Stimulated activated CD4-positive, alpha-beta T cell treated with anti-CD3 and anti-CD28 coated beads, Interleukin-4, amount 100 ng/mL, for 4 hours (primary cell): Measurements from ENCODE around the gene C6orf15.

Experiments used
- DNase-seq, 2 experiments: peaks; one replicate each; pipeline ENCODE4 v3.0.0-alpha.2; 2020

C6orf15 gene

DNA sequence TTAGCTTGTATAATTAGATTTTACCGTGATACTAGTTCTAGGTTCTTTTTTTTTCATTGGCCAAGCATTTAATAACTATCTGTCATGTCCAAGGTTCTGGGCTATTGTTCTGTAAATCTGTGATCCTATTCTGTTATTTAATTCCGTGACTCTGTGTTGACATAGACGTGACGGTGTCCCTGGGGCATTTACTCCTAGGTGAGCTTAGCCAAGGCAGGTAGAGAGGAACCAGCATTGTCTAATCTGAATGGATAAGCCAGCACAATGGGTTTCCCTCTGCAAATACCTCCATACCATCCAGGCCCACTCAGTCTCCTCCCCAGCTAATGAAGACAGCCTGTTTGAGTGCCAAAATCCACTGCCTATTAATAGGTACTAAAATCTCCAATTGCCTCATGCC is 16.8 kb upstream of the C6orf15 start:
- no peak for DNase-seq

DNA sequence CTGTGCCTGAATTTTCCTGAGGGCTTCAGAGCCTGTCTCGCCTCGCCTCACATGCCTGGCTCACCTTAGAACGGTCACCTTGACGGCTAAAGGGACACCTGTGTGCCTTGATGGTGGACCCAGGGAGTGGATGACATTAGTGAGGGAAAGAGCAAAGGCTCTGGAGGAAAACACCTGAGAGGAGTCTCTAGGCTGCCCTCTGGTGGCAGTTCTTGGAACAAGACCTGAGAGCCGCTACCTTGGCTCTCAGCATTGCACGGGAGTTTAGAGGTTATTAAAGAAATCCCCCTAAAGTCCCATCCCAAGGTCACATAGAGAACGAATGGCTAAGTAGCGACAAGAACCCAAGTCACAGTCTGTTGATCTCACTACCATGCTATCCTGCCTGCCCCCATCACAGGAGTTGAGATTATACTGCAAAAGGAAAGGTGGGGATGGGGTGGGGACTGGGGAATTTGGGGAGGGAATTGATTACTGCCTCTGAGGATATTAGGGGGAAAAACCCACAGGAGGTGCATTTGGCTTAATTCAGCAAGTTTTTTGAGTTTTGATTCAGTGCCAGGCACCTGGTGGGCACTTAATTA is 15.8 kb upstream of the C6orf15 start:
- DNase-seq = peak; percentile 53 to 69

DNA sequence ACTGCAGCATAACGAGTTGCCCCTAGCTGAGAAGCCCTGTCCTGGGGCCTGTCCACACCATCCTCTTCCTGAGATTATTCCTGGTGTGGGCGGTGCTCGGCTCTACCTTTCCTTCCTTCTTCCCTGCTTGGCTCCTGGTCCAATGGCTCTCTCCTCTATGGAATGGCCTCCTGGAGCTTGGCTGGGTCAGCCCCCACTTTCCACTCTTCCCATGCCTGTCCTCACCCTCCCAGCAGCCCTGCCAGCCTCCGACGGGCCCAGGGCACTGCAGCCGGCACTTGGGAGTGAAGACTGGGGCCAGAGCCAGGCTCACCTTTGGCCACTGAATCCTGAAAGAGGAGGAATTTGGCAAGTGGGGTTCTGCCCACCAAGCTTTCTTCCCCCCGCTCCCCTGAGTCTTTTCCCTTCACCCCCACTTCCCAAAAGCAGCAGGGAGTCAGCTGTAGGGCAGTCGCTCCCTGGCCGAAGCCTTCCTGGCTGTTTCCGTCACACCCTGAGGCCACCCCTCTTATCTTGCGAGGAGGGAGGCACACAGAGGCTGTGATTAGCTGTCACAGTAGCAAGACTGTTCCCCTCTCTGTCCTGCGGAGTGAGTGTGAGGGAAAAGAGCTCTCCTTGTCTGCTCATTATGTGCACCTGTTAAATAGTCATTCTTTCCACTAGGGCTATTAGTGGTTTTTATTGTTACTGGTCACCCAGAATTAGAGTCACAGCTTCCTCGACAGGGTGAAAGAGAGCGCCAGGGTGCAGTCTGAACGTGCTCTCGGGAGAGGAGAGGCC is 14.2 kb upstream of the C6orf15 start:
- no peak for DNase-seq

DNA sequence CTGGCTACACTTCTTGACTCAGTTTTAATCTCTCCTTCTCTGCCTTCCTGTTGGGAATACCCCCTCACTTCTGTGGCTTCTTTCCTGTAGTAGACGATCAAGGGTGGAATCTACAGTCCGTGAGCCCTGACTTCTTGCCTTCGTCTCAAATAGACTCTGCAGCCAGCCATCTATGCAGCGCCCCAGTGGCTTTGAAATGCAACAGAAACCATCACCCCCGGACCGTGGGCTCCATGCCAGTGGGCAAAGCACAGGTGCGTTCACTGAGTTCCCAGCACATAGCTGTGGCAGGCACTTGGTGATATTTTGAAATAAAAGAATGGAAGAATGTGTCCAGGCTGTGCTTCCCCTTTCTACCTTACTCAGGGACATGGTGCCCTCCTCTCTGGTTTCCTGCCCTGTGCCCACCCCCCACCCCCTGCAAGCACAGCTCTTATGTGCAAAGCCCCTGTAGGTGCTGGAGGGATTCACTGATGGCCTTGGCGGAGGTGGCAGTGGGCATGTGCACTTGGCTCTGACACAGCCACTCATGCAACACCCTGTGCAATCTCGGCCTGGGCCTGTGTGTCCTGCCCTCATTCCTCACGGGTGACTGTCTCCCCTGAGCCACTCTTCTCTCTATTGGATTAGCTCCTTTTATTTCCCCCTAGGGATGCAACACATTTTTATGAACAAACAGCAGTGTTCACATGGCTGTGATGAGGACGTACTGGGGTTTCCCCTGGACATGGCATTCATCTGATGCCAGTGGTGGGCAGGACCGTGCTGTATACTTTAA is 13.4 kb upstream of the C6orf15 start:
- DNase-seq = no peak

DNA sequence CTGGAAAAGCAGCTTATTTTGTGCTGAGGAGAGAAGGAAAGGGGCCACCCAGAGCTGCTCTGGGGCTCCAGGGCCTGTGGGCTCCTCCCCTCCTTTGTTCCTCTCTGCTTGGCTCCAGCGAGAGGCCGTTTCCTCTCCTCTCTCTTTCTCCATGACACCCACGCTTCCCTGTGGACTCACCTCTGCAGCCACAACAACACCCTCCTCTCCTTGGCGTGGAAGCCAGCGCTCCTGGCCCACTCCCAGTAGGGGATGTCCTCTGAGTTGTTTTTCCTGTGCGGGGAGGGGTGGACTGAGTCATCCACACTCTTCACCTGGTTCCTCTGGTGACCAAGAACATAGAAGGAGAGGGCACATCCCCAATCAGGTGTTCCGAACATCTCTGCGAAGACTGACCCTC is 12.8 kb upstream of the C6orf15 start:
- no peak for DNase-seq

DNA sequence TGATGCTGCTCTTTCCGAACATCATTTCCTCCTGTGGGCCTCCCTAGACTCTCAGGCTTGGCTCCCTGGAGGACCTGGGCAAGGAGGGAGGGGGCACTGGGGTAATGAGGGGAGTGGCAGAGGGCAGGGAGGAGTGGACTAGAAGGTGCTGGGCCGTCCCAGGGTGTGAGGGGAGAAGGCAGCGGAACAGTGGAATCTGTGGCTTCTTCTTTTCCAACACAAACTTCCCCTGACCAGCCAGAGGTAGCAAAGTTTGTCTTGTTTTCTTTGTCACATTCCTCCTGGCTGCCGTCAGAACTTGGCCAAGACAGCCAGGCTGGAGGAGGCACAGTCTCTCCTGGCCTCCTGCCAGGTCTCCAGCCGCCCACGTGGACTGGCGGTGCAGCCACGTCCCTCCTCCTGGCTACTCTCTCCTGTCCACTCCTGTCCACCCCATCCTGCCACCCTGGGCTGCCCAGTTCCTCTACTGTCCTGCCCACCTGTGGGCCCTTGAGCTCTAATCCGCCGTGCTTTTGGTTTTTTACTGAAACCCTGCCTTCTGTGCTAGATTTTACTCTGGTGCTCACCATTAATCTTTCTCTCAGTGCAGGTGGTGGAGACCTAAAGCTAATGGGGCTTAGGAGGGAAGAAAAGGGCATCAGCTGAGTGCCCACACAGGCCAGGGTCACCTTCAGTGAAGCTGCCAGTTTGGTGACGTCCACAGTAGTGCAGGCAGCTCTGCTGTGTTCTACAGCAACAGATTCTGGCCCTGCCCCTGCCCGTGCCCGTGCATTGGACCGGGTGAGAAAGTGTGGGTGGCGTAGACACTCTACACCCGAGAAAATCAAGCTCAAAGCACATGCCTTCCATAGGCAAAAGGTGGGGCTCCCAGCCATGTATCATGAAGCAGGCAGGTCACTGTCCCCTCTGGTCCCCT is 10.7 kb upstream of the C6orf15 start:
- DNase-seq = no peak

DNA sequence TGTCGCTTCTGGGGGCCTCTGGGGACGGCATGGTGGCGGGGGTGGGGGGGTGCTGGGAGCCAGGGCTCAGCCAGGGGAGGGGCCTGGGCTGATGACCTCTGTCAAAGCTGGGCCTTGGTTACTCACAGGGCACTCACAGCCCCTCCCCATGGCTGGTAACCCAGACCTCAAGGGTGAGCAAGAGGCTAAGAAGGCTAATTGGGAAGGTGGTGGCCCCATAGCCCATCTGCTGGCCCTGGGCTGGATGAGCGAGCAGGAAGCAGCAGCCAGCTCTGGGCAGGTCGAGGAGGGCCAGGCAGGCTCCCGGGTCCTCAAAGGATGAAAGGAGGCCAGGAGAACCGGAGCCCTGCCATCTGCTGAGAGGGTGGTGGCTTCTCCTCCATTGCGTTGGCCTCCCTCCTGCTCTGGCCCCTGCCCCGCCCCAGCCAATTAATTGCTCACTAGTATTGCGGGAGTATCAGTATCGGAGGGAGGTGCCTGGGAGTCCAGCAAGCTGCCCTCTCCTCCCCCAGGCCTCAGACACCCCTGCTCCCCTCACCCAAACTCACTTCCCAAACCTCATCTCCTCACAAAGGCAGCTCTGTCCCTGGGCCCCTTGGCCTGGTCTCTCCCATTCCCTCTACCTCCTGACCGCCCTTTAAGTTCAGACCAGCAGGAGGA is 8.9 kb upstream of the C6orf15 start:
- no peak for DNase-seq

DNA sequence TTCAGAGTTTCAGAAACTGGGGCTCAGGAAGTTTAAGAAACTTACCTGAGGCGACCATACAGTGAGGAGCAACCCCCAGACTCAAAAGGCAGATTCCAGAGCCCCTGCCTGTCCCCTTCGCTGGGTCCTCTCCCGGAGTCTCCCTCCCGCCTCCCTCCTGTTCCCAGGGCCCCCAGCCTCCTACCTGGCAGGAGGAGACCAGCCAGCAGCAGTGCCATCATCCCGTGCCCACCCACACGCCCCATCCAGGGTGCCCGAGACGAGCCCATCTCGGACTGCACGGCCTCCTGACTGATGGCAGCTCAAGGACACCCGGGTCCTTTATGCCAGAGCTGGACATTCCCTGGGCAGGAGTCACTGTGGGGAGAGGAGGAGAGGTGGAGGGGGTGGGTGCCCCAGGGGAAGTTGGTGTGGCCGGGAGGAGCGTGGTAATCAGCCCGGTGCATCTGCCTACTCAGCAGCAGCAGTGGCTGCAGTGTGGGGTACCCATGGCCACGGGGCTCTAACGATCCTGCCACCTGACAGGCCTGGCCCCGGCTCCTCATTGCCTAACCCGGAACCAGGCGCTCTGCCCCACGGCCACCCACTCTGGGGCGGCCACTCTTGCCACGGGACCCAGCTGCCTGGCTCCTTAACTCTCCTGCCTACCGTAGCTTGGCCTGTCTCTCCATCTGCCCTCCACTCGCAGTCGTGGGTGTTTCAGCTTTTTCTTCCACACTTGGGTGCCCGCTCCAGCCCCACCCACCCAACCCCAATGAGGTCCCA is 8.0 kb upstream of the C6orf15 start, which contains the start of gene CDSN:
Gene CDSN (minus strand): TSS at position 296 of the 765 bp plus-strand sequence. CDS start 27 bp downstream, at position 269.
- no peak for DNase-seq

DNA sequence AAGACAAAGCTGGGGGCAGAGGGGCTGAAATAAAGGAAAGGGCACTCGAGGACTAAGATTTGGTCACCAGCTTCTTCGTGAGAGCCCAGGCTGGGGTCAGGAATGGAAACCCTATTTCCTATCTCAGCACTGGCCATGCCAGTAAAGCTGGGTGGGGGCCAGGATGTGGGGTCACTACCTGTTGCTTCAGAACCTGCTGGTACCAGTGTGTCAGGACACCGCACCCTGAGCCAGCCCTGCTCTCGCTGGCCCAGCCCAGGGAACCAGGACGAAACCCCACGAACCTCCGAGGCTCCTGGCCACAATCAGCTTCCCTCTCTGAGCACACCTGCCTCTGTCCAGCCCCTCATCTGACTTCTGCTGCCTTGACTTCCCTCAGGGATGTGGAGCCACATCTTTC is 5.8 kb upstream of the C6orf15 start:
- DNase-seq = no peak

DNA sequence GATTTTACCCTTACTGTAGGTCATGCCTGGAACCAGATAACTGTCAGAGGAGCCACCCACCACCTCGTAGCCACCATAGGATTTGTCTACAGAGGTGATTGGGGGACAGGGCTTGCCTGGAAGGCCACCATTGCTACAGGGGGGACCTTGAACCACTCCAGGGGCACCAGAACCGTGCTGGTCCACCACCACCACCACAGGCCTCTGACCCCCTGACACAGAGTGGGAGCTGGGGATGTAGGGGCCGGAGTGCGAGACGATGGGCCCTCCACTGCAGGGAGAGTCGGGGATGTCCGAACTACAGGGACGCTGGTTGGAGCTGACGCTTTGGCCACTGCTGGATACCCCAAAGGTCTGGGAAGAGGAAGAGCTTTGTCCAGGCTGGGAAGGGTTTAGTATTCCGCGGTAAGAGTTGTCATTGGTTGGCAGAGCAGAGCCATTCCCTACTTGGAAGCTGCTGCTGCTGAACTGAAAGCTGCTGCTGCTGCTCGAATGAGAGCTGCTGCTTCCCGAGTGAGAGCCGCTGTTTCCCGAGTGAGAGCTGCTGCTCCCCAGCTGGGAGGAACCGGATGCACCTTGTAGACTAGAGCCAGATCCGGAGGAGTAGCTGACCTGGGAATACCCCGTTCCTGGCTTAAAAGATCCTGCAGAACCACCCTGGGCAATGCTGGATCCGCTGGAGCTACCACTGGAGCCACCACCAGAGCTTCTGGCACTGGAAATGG is 4.4 kb upstream of the C6orf15 start:
- no peak for DNase-seq

DNA sequence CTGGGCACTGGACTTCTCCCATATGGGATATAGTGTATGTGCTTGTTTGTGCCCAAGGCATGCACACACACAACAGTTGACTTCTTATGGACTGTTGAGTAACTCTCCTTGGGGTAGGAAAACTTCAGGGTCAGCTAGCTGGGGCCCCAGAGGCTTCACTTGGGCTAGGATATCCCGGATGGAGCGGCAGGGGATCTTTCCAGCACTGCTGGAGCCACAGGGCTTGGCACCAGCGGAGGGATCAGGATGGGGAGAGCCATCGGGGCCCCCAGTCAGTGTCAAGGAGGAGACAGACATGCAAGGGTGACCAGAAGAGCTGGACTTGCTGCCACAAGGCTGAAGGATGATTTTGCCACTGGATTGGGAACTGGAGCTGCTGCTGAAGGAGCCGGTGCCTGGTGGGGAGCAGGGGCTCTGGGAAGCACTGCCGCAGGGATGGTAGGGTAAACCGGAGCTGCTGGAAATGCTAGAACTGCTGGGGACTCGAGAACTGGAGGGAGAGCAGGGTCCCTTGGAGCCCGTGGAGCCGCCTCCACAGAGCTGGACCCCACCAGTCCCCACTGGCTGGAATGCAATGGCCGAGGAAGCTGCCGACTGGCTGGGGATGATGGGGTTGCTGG is 3.7 kb upstream of the C6orf15 start:
- no peak for DNase-seq

DNA sequence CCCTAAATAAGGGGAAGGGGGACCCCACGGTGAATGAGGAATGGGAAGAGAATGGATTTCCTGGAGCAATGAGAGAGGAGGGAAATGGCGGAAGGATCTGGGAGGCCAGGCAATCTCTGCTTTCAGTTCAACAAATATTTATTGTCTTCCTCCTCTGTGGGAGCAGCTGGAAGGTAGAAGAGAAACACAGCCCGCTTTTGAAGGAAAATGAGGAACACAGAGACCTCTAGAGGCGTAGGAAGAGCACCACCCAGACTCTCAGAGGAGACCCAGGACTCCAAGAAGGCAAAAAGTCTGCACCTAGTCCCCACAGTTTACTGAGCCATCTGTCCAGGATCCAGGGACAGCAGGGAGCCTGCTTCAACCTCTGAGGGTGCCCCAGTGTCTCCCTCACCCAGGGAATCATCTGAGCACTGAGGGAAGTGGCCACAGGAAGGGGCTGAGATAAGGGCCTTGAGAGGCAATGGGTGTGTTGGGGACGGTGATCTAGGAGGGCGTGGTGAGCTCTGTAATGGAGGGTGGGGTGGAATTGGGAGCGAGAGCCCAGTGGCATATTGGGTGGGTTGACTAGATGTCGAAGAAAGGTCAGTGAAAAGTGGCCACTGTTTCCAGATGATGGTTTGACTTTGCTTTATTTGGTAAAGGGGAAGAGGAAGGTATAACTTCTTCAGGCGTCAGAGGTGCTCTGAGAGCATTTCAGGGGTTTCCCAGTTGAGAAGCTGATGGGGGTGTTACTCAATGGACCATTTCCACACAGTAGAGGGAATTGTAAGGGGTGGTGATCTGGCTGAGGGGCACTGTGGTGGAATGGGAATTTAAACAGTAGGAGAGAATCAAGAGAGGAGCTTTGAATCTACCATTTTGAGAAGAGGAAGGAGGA is 2.8 kb upstream of the C6orf15 start:
- no peak for DNase-seq

DNA sequence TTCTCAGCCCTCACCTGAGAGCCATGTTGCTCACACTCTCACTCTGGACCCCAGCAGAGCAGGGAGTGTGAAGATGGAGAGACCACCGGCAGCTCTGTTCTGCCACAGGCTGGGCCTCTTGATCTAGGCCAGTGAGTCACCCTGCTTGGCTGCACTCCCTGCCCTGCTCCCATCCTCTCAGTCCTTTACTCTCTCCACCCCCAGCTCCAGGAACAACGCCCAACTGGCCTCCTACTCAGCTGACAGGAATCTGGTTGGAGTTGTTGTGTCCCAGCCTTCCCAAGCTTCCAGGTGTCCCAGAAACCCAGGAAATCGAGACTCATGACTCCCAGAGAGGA is 2.1 kb upstream of the C6orf15 start, which contains the start of gene PSORS1C1:
Gene PSORS1C1 (plus strand): TSS at position 260 of the 338 bp plus-strand sequence. CDS start 14,833 bp downstream, outside the sequence.
- DNase-seq = no peak

DNA sequence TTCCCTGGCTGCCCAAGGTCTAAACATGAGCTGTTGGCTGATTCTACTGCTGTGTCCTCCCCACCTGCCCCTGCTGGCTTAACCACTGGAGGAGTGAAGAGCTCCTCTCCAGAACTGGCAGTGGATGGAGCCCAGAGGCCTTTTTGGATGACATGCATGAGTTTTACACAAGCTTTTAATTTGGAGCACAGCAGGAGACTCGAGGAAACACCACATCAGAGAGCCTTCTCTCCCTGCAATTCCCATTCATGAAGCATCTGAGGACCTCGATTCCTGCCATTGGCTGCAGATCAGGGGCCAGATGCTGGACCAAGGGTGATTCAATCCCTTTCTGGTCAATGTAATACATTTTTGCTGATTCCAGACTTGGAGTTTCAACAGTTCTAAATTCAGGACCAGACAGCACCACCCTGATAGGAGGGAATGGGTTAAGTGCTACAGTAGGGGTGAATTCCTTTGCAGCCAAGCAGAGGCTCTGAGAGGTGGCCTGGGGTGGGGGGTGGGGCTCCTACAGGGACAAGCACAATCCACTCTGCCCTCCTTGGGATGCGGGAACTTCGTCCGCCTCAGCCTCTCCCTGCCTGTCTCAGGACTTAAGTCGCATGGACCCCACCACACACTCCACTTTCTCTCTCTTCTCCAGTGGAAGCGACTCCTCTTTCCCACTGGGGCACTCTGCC is 1.6 kb upstream of the C6orf15 start:
- no peak for DNase-seq

DNA sequence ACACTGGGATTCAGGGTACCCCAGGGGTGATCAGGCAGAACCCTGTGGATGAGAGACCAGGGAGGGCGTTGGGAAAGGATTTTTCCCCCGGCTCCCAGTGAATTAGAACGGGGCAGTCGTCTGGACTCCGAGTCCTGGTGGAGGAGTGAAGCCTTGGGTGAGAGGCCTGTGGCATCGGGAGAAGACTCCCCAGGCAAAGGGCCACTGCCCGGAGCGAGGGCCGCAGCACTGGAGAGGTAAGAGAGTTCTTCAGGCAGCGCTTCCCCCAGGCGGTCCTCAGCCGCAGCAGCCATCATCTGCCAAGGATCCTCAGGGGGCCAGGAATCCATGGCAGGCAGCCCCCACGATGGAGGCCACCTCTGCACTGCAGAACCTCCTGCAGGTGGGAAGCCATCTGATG is 663 bp downstream of the C6orf15 start:
- no peak for DNase-seq

DNA sequence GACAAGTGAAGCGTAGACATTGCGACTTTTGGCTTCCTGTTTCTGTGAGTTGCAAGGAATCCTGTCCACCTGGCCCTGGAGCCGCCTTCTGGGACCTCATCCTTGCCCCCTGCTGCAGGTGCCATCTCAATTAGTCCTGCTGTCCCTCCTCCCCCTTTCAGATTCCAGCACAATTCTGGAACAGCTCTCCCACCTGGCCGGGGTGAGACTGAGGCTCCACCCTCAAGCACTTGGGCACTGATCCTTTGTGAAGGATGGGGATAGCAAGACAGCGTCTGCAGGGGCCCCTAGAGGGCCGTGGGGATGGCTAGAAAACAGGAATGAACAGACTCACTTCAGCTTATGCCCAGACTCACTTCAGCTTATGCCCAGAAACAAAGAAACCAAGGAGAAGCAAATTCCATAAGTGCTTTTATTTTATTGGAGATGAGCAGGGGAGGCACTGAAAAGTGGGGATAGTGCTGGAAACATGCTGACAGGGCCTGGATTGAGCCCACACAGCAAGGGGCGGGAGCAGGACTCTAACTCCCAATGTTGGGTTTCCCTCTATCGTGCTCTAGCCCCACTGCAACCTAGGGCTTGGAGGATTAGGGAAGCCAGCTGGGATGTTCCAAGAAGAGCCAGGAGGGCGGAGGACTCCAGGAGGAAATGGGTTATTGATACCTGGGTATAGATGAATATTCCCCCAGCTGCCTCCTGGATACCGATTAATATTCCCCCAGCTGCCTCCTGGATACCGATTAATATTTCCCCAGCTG is 1.4 kb downstream of the C6orf15 start:
- no peak for DNase-seq

DNA sequence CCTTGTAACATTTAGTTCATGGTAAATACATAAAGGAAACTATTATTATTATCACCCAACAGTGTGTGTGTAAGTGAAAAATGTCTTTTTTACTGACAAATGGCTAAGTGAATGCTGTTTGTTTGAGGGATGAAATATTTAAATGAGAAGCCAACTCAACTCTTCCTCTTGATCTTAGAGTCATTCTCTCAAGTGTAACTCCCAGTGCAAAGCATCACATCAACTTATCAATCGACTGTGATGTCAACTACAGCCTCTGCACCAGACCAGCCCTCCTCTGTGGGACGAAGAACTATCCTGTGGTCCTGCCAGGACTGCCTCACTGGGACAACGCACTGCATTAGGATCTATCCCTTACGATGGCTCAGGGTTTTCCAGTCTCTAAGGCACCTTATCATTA is 5.3 kb downstream of the C6orf15 start:
- no peak for DNase-seq

DNA sequence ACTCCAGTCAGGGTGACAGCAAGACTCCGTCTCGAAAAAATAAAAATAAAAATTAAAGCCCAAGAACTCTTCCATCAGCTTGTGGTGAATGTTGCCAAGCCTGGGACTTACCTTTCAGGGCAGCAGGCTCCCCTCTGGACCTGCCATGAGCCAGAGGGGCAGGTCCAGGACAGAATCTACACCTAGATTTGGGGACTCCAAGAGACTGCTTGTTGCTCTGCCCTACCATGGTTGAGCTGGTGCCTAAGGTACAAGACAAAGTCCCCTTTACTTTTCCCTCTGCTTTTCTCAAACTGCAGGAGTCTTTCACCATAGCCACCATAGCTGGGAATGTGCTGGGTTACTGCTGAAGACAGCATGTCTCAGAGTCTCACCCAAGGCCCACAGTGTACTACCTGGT is 9.2 kb downstream of the C6orf15 start:
- DNase-seq = no peak
